Stimulated activated effector memory CD8-positive, alpha-beta T cell treated with anti-CD3 and anti-CD28 coated beads, Interleukin-12 subunit alpha, Interleukin-12 subunit beta, amount 100 ng/mL, for 72 hours (primary cell): ENCODE measurements around the gene ADAMTS1.

Experiments used
- ATAC-seq: fragments of 150-1000 bp; cut with Tn5 transposase; 2 replicates; pipeline ENCODE4 v1.10.0; 2021
- DNase-seq, 2 donors: peaks; one replicate each; pipeline ENCODE4 v3.0.0; 2021 to 2022; ENCODE audit warnings: low spot score in 2 of 2
- H3K27ac Mint-ChIP-seq: one replicate; pipeline ENCODE4 v1.8.0; 2022; ENCODE audit warnings: mild to moderate bottlenecking, mixed read lengths
- H3K36me3 Mint-ChIP-seq: one replicate; pipeline ENCODE4 v1.8.0; 2022; ENCODE audit warnings: mild to moderate bottlenecking, mixed read lengths
- H3K4me1 Mint-ChIP-seq: one replicate; pipeline ENCODE4 v1.8.0; 2022; ENCODE audit warnings: mixed read lengths
- H3K4me3 Mint-ChIP-seq: one replicate; pipeline ENCODE4 v1.8.0; 2022; ENCODE audit warnings: mild to moderate bottlenecking, mixed read lengths
- H3K9me3 Mint-ChIP-seq: one replicate; pipeline ENCODE4 v1.8.0; 2022; ENCODE audit warnings: mixed read lengths

Gene ADAMTS1

DNA sequence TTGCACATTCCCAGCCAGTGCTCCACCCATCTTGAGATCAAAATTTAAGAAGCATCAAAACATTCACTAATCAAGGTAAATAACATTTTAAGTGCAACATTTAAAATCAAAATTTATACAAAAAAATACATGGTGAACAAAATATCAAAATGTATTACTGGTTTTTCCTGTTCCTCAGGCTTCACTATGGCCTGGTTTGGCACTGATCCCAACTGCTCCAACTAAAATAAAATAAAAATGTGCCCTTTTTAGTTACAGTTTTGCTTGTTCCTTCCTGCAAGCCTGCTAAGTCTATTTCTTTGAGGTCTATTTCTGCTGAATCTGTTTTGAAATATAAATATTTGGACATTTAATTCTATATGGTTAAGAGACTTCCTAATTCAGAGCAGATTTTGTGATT lies 54.9 kb downstream of the ADAMTS1 start:
- Mint-ChIP-seq H3K36me3 (no peaks in the 10 kb centered on the region), H3K27ac (no peak overlapping the region), H3K4me3 (no peak overlapping the region), H3K4me1 (no peaks in the 10 kb centered on the region), H3K9me3 (peaks cover 10% of the 10 kb centered on the region)
- DNase-seq (no peak), ATAC-seq (no peak)

DNA sequence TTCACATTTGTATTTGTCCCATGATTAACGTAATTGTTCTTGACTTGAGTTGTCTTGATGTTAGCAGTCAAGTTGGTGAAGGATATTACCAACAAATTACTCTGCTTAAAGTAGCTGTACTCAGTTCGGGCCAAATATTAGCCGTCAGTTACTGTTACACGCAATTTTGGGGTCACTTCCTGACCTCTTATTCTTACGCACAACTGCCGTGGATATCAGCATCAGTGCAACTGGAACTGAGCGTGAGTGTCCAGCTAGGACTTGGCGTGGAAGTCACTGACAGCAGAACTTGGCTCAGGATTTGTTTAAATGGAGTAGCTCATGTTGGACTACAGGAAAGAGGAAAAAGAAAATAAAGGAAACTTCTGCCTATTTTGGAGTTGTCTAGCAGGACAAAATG lies 56.4 kb downstream of the ADAMTS1 start:
- Mint-ChIP-seq H3K27ac (no peak overlapping the region), H3K4me3 (no peak overlapping the region), H3K9me3 (peaks cover 8% of the 10 kb centered on the region), H3K36me3 (no peaks in the 10 kb centered on the region), H3K4me1 (no peaks in the 10 kb centered on the region)
- DNase-seq (no peak), ATAC-seq (no peak)
